H1 (cell line): ENCODE data around the gene ABLIM1. TPM values are rescaled to one million over a fixed set of nuclear protein-coding genes. Genes with fewer than 3 reads are reported as not detected.

Experiments
- CTCF ChIA-PET: fragments of 300-600 bp; sonication (Branson Sonifier 250); formaldehyde crosslinking; loops from one replicate; lab custom pipeline; 2021; ENCODE audit not compliant: partially characterized antibody; lab: Charles Lee
- POLR2A ChIA-PET: fragments of 300-600 bp; sonication (Branson Sonifier 250); formaldehyde crosslinking; loops from one replicate; lab custom pipeline; 2021; ENCODE audit warnings: inconsistent platforms; ENCODE audit not compliant: partially characterized antibody; lab: Charles Lee
- DNase-seq, 2 experiments: peaks; one replicate each; pipeline versions ENCODE4 v3.0.0 to v3.0.0-alpha.2; 2010 to 2022; ENCODE audit warnings: low spot score in 2 of 2, low read depth in 1 of 2, mixed read lengths in 1 of 2
- FAIRE-seq: peaks from 2 replicates; lab custom pipeline; 2011; peaks lifted over from hg19 to GRCh38; lab: Jason Lieb, UNC
- H2AFZ ChIP-seq: 2 replicates; pipeline ENCODE4 v1.8.1; 2012; ENCODE audit warnings: low read length, inconsistent platforms
- H2AK5ac ChIP-seq: 2 replicates; pipeline ENCODE4 v1.6.1; 2013; ENCODE audit warnings: low read depth, low read length
- H2BK120ac ChIP-seq: replicated peaks from 2 replicates; pipeline ENCODE3; 2013; ENCODE audit warnings: low read depth, low read length, inconsistent platforms
- H2BK12ac ChIP-seq: 2 replicates; pipeline ENCODE4 v1.6.1; 2013; ENCODE audit warnings: low read depth, low read length
- H2BK15ac ChIP-seq: 2 replicates; pipeline ENCODE4 v1.6.1; 2013; ENCODE audit warnings: low read length
- H2BK20ac ChIP-seq: 2 replicates; pipeline ENCODE4 v1.6.1; 2013; ENCODE audit warnings: low read length
- H2BK5ac ChIP-seq: 2 replicates; pipeline ENCODE4 v1.6.1; 2013; ENCODE audit warnings: low read depth, low read length
- H3K14ac ChIP-seq: 2 replicates; pipeline ENCODE4 v1.6.1; 2013; ENCODE audit warnings: inconsistent platforms; ENCODE audit not compliant: insufficient read length
- H3K18ac ChIP-seq: 2 replicates; pipeline ENCODE4 v1.6.1; 2013; ENCODE audit warnings: low read length; ENCODE audit errors: extremely low read depth
- H3K23ac ChIP-seq: 2 replicates; pipeline ENCODE4 v1.6.1; 2013; ENCODE audit warnings: inconsistent platforms; ENCODE audit not compliant: insufficient read length
- H3K23me2 ChIP-seq: 2 replicates; pipeline ENCODE4 v1.6.1; 2013; ENCODE audit warnings: low read depth, low read length
- H3K27ac ChIP-seq: 2 replicates; pipeline ENCODE4 v1.6.1; 2011; ENCODE audit warnings: low read depth, low read length, inconsistent platforms
- H3K27me3 ChIP-seq, 4 experiments: replicated peaks in 1 of 4; 1 replicate in 1 of 4; 2 replicates in 3 of 4; pipeline versions ENCODE4 v1.6.1 to v1.8.1; 2011 to 2013; ENCODE audit warnings: low read length in 3 of 4, mild to moderate bottlenecking in 3 of 4, inconsistent platforms in 2 of 4, mixed read lengths in 2 of 4, moderate library complexity in 1 of 4; ENCODE audit not compliant: control insufficient read depth in 3 of 4, insufficient read depth in 3 of 4; ENCODE audit errors: extremely low read depth in 1 of 4
- H3K36me3 ChIP-seq, 4 experiments: 2 replicates each; pipeline versions ENCODE4 v1.6.1 to v1.8.1; 2011 to 2013; ENCODE audit warnings: mild to moderate bottlenecking in 4 of 4, low read length in 3 of 4, moderate library complexity in 2 of 4, control low read depth in 1 of 4, inconsistent platforms in 1 of 4; ENCODE audit not compliant: insufficient read depth in 4 of 4, control insufficient read depth in 2 of 4
- H3K4ac ChIP-seq: replicated peaks from 2 replicates; pipeline ENCODE3; 2013; ENCODE audit warnings: low read length, low read depth, mixed read lengths, inconsistent platforms; ENCODE audit not compliant: insufficient read length
- H3K4me1 ChIP-seq, 4 experiments: replicated peaks in 1 of 4; 1 replicate in 1 of 4; 2 replicates in 3 of 4; pipeline versions ENCODE4 v1.6.1 to v1.8.1; 2011 to 2013; ENCODE audit warnings: low read length in 3 of 4, inconsistent platforms in 2 of 4, mixed read lengths in 1 of 4; ENCODE audit not compliant: insufficient read depth in 4 of 4, control insufficient read depth in 3 of 4
- H3K4me2 ChIP-seq, 2 experiments: 2 replicates each; pipeline versions ENCODE4 v1.6.1 to v1.8.1; 2011 to 2013; ENCODE audit warnings: low read depth in 2 of 2, low read length in 2 of 2, control low read depth in 1 of 2, inconsistent platforms in 1 of 2, mild to moderate bottlenecking in 1 of 2; ENCODE audit not compliant: insufficient read depth in 1 of 2
- H3K4me3 ChIP-seq, 4 experiments: fragments of 200-600, 300-600 bp in 1 of 4; sonication (generic), shearing (Covaris generic), sonication (Bioruptor Twin) in 1 of 4; 2 replicates each; pipeline versions ENCODE4 v1.5.1 to v1.8.1; 2011 to 2016; ENCODE audit warnings: low read length in 4 of 4, low read depth in 3 of 4, control low read depth in 2 of 4, inconsistent platforms in 2 of 4, mild to moderate bottlenecking in 2 of 4, mixed read lengths in 1 of 4, moderate library complexity in 1 of 4; ENCODE audit not compliant: insufficient read depth in 2 of 4; ENCODE audit errors: extremely low read depth in 1 of 4
- H3K56ac ChIP-seq: replicated peaks from 2 replicates; pipeline ENCODE3; 2013; ENCODE audit warnings: low read depth, mild to moderate bottlenecking, mixed read lengths, low read length, inconsistent platforms; ENCODE audit not compliant: insufficient read length
- H3K79me1 ChIP-seq: 2 replicates; pipeline ENCODE4 v1.6.1; 2013; ENCODE audit warnings: low read depth, low read length, control low read depth
- H3K79me2 ChIP-seq, 2 experiments: 2 replicates each; pipeline versions ENCODE4 v1.6.1 to v1.8.1; 2012 to 2013; ENCODE audit warnings: low read length in 2 of 2, mild to moderate bottlenecking in 2 of 2, inconsistent platforms in 1 of 2; ENCODE audit not compliant: insufficient read depth in 2 of 2, control insufficient read depth in 1 of 2
- H3K9ac ChIP-seq, 4 experiments: replicated peaks in 1 of 4; 1 replicate in 1 of 4; 2 replicates in 3 of 4; pipeline versions ENCODE4 v1.6.1 to v1.8.1; 2011 to 2013; ENCODE audit warnings: low read depth in 3 of 4, low read length in 3 of 4, control low read depth in 2 of 4, mild to moderate bottlenecking in 2 of 4, moderate library complexity in 2 of 4, inconsistent platforms in 1 of 4; ENCODE audit errors: extremely low read depth in 1 of 4
- H3K9me3 ChIP-seq, 2 experiments: 2 replicates each; pipeline versions ENCODE4 v1.6.1 to v1.8.1; 2012 to 2013; ENCODE audit warnings: mild to moderate bottlenecking in 2 of 2, moderate library complexity in 2 of 2, control low read depth in 1 of 2, inconsistent platforms in 1 of 2, low read depth in 1 of 2, low read length in 1 of 2, mixed read lengths in 1 of 2; ENCODE audit not compliant: insufficient read depth in 2 of 2
- H4K20me1 ChIP-seq, 2 experiments: replicated peaks in 1 of 2; 2 replicates each; pipeline versions ENCODE3 to v1.8.1; 2011 to 2013; ENCODE audit warnings: inconsistent platforms in 2 of 2, low read length in 2 of 2, mild to moderate bottlenecking in 1 of 2; ENCODE audit not compliant: insufficient read depth in 2 of 2, control insufficient read depth in 1 of 2
- H4K5ac ChIP-seq: 2 replicates; pipeline ENCODE4 v1.6.1; 2013; ENCODE audit warnings: low read length, low read depth, mixed read lengths, inconsistent platforms; ENCODE audit not compliant: insufficient read length
- H4K8ac ChIP-seq: 2 replicates; pipeline ENCODE4 v1.8.0; 2013; ENCODE audit warnings: mild to moderate bottlenecking, moderate library complexity, low read length, inconsistent platforms; ENCODE audit not compliant: insufficient read depth; ENCODE audit errors: extremely low read depth
- H4K91ac ChIP-seq: replicated peaks from 2 replicates; pipeline ENCODE3; 2013; ENCODE audit warnings: low read length, mixed read lengths, inconsistent platforms; ENCODE audit not compliant: insufficient read length
- KDM1A ChIP-seq: fragments of 200-600, 300-600 bp; sonication (generic); IDR thresholded peaks from 2 replicates; pipeline ENCODE4 v1.7.1; 2016; ENCODE audit warnings: mild to moderate bottlenecking, low read length, borderline replicate concordance
- NRF1 ChIP-seq: IDR thresholded peaks from 2 replicates; pipeline ENCODE4 v1.6.1; 2011; ENCODE audit warnings: mild to moderate bottlenecking, low read depth, low read length, improper control_type of control experiment
- RAD21 ChIP-seq, 2 experiments: IDR thresholded peaks in 1 of 2; conservative IDR thresholded peaks in 1 of 2; 2 replicates each; pipeline ENCODE4 v1.6.1; 2011; ENCODE audit warnings: low read depth in 2 of 2, low read length in 2 of 2, improper control_type of control experiment in 1 of 2, inconsistent platforms in 1 of 2, mild to moderate bottlenecking in 1 of 2, moderate library complexity in 1 of 2
- SAP30 ChIP-seq: fragments of 300-600 bp; sonication (generic); IDR thresholded peaks from 2 replicates; pipeline ENCODE4 v1.7.1; 2012; ENCODE audit warnings: low read length, moderate library complexity, mild to moderate bottlenecking, inconsistent platforms; ENCODE audit not compliant: insufficient read depth, insufficient replicate concordance
- SRF ChIP-seq: IDR thresholded peaks from 2 replicates; pipeline ENCODE4 v1.6.1; 2011; ENCODE audit warnings: mild to moderate bottlenecking, low read depth, low read length, moderate library complexity
- WGBS, 2 experiments: shearing (Covaris generic) in 1 of 2; methylation state at CpG; one replicate each; pipeline versions ENCODE4 v1.1.6 to v1.1.7; 2013 to 2015; ENCODE audit warnings: low lambda C conversion rate in 2 of 2, mixed read lengths in 2 of 2, inconsistent platforms in 1 of 2, low coverage in 1 of 2, missing lambda C conversion rate in 1 of 2; ENCODE audit not compliant: insufficient replicate concordance in 2 of 2, insufficient coverage in 1 of 2, insufficient read length in 1 of 2; ENCODE audit errors: extremely low coverage in 1 of 2, missing lambda C conversion rate in 1 of 2; 5-methylcytosine and 5-hydroxymethylcytosine counted together
- polyA plus RNA-seq, 7 experiments: library from polyadenylated mRNA; depleted of rRNA in 3 of 7; stranded (reverse) in 5 of 7; unstranded in 2 of 7; fragments of >200 nt in 5 of 7; fragments of 200-250 nt in 2 of 7; gene quantifications; 1 replicate in 5 of 7; 2 replicates in 1 of 7; 4 replicates in 1 of 7; pipeline versions ENCODE4 v1.2.1 to v1.2.3, GENCODE V29; 2011 to 2013; ENCODE audit warnings: missing spikeins in 2 of 7, mixed read lengths in 2 of 7
- total RNA-seq: library from RNA; stranded (reverse); fragmentation: NEBNext Ultra II Directional; extraction: Animal tissue kit (Norgen Biotek cat#: 25700); gene quantifications from 2 replicates; pipeline ENCODE4 v1.2.1, GENCODE V29; 2021
- TF ChIP-seq, protein P1 (sequence below), 3 experiments: IDR thresholded peaks; 1 replicate in 2 of 3; 2 replicates in 1 of 3; pipeline versions ENCODE4 v1.5.1 to v1.6.1; 2011; ENCODE audit warnings: low read length in 3 of 3, mild to moderate bottlenecking in 3 of 3, inconsistent platforms in 2 of 3, low read depth in 1 of 3, moderate library complexity in 1 of 3; ENCODE audit not compliant: insufficient read depth in 1 of 3; ENCODE audit errors: control extremely low read depth in 1 of 3
- TF ChIP-seq, protein P2 (sequence below): IDR thresholded peaks from 2 replicates; pipeline ENCODE4 v1.6.1; 2011; ENCODE audit warnings: low read length, improper control_type of control experiment

Gene ABLIM1
- total and polyA plus RNA-seq, 2 of the 8 experiments (the other 6 are each of a cell fraction or from before 2014, with no cell fraction given) = 51.2 to 51.7 TPM

GRCh38 chr10:114703377-114704107 lies 45.5 kb upstream of the ABLIM1 start:
- no peak overlapping the region for H2AFZ ChIP-seq
- no peak overlapping the region for H2BK12ac ChIP-seq
- H4K8ac ChIP-seq = no peak overlapping the region
- H3K79me2 ChIP-seq = no peaks in the 10 kb centered on the region
- H2AK5ac ChIP-seq = no peak overlapping the region
- ChIA-PET POLR2A (no interaction called here), CTCF (interaction anchor here (0.6 to 4.6 kb wide), 38 partner anchors 10 to 400 kb away, joined by 3 to 99 read pairs (median 3); no protein-coding TSS in a partner anchor)
- no peak overlapping the region for H3K27ac ChIP-seq
- no peak overlapping the region for H3K4me3 ChIP-seq
- no peak overlapping the region for H2BK20ac ChIP-seq
- FAIRE-seq (peak; percentile 91), DNase-seq (peak in 1 of 2 experiments; percentile 48)
- no peaks in the 10 kb centered on the region for H3K79me1 ChIP-seq
- WGBS, 2 experiments = 57% methylated on average over 6 of the region's 6 CpGs; no CpG with 5 or more reads in 1 of the 2 experiments
- no peak overlapping the region for H3K9ac ChIP-seq
- H2BK15ac ChIP-seq = no peak overlapping the region
- no peak overlapping the region for H3K4ac ChIP-seq
- TF ChIP-seq NRF1 = no peak
- no peak for TF ChIP-seq KDM1A
- TF ChIP-seq RAD21 (IDR thresholded peaks at IDR 0.05 in 1 of 2, conservative IDR thresholded peaks at IDR 0.05 in 1 of 2; ENCODE audit: low read depth in 2 of 2, low read length in 2 of 2) = peak; percentile 86 to 88
- TF ChIP-seq SAP30 = no peak
- TF ChIP-seq SRF = no peak
- TF ChIP-seq, protein P1, sequence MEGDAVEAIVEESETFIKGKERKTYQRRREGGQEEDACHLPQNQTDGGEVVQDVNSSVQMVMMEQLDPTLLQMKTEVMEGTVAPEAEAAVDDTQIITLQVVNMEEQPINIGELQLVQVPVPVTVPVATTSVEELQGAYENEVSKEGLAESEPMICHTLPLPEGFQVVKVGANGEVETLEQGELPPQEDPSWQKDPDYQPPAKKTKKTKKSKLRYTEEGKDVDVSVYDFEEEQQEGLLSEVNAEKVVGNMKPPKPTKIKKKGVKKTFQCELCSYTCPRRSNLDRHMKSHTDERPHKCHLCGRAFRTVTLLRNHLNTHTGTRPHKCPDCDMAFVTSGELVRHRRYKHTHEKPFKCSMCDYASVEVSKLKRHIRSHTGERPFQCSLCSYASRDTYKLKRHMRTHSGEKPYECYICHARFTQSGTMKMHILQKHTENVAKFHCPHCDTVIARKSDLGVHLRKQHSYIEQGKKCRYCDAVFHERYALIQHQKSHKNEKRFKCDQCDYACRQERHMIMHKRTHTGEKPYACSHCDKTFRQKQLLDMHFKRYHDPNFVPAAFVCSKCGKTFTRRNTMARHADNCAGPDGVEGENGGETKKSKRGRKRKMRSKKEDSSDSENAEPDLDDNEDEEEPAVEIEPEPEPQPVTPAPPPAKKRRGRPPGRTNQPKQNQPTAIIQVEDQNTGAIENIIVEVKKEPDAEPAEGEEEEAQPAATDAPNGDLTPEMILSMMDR (IDR thresholded peaks at IDR 0.05; ENCODE audit: control extremely low read depth in 1 of 3, insufficient read depth in 1 of 3, low read depth in 1 of 3, low read length in 3 of 3) = peak in 2 of 3 experiments; percentile 68 to 74; a peak in 3 of 4 replicates
- TF ChIP-seq, protein P2, sequence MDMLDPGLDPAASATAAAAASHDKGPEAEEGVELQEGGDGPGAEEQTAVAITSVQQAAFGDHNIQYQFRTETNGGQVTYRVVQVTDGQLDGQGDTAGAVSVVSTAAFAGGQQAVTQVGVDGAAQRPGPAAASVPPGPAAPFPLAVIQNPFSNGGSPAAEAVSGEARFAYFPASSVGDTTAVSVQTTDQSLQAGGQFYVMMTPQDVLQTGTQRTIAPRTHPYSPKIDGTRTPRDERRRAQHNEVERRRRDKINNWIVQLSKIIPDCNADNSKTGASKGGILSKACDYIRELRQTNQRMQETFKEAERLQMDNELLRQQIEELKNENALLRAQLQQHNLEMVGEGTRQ = no peak
- H2BK120ac ChIP-seq = no peak overlapping the region
- no peak overlapping the region for H3K4me2 ChIP-seq
- H4K5ac ChIP-seq = no peak overlapping the region
- no peaks in the 10 kb centered on the region for H4K20me1 ChIP-seq
- H3K56ac ChIP-seq = no peak overlapping the region
- no peaks in the 10 kb centered on the region for H3K27me3 ChIP-seq
- no peak overlapping the region for H2BK5ac ChIP-seq
- H3K36me3 ChIP-seq = no peaks in the 10 kb centered on the region
- no peak overlapping the region for H3K14ac ChIP-seq
- no peaks in the 10 kb centered on the region for H3K23me2 ChIP-seq
- H3K18ac ChIP-seq = no peak overlapping the region
- no peak overlapping the region for H3K23ac ChIP-seq
- H3K9me3 ChIP-seq = no peaks in the 10 kb centered on the region
- no peak overlapping the region for H4K91ac ChIP-seq
- no peaks in the 10 kb centered on the region for H3K4me1 ChIP-seq
